Dermis microvascular lymphatic vessel endothelial cell (primary cell): ENCODE measurements around the gene PPP2R2D. TPM values are rescaled to one million over a fixed set of nuclear protein-coding genes. Genes with fewer than 3 reads are reported as not detected.
A peak's percentile ranks its signal among the peaks of the same experiment; 100 is the strongest.

Source experiments
- DNase-seq, 2 donors: peaks; one replicate each; pipeline versions ENCODE4 v3.0.0 to v3.0.0-alpha.2; 2010; ENCODE audit warnings: low read depth in 2 of 2
- total RNA-seq: library from RNA; depleted of rRNA; stranded (reverse); fragments of >200 nt; gene quantifications from 2 replicates; pipeline ENCODE4 v1.2.1, GENCODE V29; 2014

PPP2R2D gene
- total RNA-seq = 21.3 and 34.6 TPM in 2 replicates

- DNase-seq = peak; percentile 70 to 91
Measured at GRCh38 chr10:131900350-131901152, at the start of gene PPP2R2D. TSS of gene PPP2R2D (plus strand) at chr10:131901008. CDS start at chr10:131901149, 141 bp downstream.

GRCh38 chr10:131851346-131851745 is 49.5 kb upstream of the PPP2R2D start:
- DNase-seq = no peak

- DNase-seq = no peak
Measured at GRCh38 chr10:131852176-131852822, 48.5 kb upstream of the PPP2R2D start.

- DNase-seq = no peak
Measured at GRCh38 chr10:131852823-131853609, 47.8 kb upstream of the PPP2R2D start.

GRCh38 chr10:131853610-131853964 is 47.2 kb upstream of the PPP2R2D start:
- no peak for DNase-seq

- DNase-seq = no peak
Measured at GRCh38 chr10:131854579-131855335, 46.1 kb upstream of the PPP2R2D start.

- DNase-seq = no peak
Measured at GRCh38 chr10:131855461-131856401, 45.1 kb upstream of the PPP2R2D start.

GRCh38 chr10:131856441-131857094 is 44.2 kb upstream of the PPP2R2D start:
- no peak for DNase-seq

- DNase-seq = no peak
Measured at GRCh38 chr10:131857156-131858117, 43.4 kb upstream of the PPP2R2D start.

GRCh38 chr10:131858118-131858515 is 42.7 kb upstream of the PPP2R2D start:
- DNase-seq = no peak

- DNase-seq = no peak
Measured at GRCh38 chr10:131858583-131859340, 42.0 kb upstream of the PPP2R2D start.

- DNase-seq = no peak
Measured at GRCh38 chr10:131859341-131860020, 41.3 kb upstream of the PPP2R2D start.

GRCh38 chr10:131860311-131860710 is 40.5 kb upstream of the PPP2R2D start:
- no peak for DNase-seq

GRCh38 chr10:131860806-131861440 is 39.9 kb upstream of the PPP2R2D start:
- no peak for DNase-seq

GRCh38 chr10:131862548-131862947 is 38.3 kb upstream of the PPP2R2D start:
- no peak for DNase-seq

- DNase-seq = no peak
Measured at GRCh38 chr10:131865223-131865917, 35.4 kb upstream of the PPP2R2D start.
